Measurements from ENCODE around the gene ACSS3.

The ACSS3 gene

DNA sequence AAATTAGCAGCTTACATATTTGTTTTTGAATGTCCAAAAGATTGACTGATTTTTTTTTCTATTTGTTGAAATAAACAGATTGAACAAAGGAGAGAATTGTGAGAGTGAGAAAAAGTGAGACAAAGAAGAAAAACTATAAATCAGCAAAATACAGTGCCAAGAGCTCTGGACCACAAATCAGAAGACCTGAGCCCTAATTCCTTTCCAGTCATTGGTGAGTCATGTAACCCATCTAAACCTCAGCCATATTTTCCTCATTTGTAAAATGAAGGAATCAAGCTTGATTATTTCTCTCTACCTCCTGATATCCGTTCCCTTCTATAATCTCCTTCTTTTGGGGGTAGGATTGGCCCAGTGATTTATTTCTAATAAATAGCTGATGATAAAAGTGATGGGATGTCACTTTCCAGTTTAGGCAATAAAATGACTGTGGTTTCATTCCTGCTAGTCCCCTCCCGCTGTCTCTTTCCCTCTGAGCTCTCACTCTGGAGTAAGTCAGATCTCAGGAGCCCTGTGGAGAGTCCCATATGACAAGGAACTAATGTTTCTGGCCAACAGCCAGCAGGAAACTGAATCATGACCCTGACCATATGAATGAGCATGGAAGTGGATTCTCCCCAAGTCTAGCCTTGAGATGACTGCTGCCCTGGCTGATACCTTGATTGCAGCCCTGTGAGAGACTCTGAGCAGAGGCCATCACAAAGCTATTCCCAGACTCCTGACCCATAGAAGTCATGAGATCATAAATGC is 218.9 kb downstream of the ACSS3 start:
- DNase-seq (ENCODE audit: low read depth): no peak

- no peak for DNase-seq (ENCODE audit: low read depth)
Measured at GRCh38 chr12:81297601-81298000, 219.7 kb downstream of the ACSS3 start.

- no peak for DNase-seq (ENCODE audit: low read depth)
Measured at GRCh38 chr12:81300454-81300853, 222.6 kb downstream of the ACSS3 start.

DNA sequence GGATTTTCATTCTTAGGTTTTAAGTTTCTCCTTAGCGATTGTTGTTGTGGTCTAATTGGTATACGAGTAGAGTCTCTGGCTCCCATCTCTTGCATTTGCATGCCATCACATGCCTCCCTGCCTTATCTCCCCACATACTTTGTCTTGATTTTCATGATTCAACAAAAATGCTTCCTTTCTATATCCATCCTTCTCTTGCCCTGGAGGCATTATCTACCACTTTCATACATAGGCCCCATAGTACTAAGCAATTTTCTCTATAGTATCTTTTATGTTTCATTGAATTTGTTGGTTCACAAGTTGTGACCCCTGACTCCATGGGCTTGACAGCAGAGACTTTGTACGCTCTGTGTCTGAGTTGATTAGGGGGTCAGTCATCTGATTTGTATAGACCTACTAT is 226.1 kb downstream of the ACSS3 start:
- no peak for DNase-seq (ENCODE audit: low read depth)

Measured in stimulated activated CD8-positive, alpha-beta memory T cell treated with anti-CD3 and anti-CD28 coated beads, Interleukin-12 subunit alpha, Interleukin-12 subunit beta, amount 100 ng/mL, for 4 hours (primary cell).